Esophagus muscularis mucosa (tissue), 4 donors: Measurements from ENCODE around the gene ARF1. TPM values are rescaled to one million over a fixed set of nuclear protein-coding genes. Genes with fewer than 3 reads are reported as not detected.

Experiments
- DNase-seq: peaks from one replicate; pipeline ENCODE4 v3.0.0-alpha.2; 2017; ENCODE audit errors: extremely low spot score
- H3K27ac ChIP-seq, 4 donors: fragments of 200-600 bp; sonication (generic); replicated peaks in 1 of 4; 1 replicate in 3 of 4; 2 replicates in 1 of 4; pipeline ENCODE4 v1.5.1; 2016 to 2019; ENCODE audit warnings: mild to moderate bottlenecking in 1 of 4
- H3K27me3 ChIP-seq, 4 donors: fragments of 200-600 bp; sonication (generic); one replicate each; pipeline versions ENCODE4 v1.5.1 to v1.6.0; 2016 to 2019
- H3K36me3 ChIP-seq, 4 donors: fragments of 200-600 bp; sonication (generic); one replicate each; pipeline ENCODE4 v1.5.1; 2016 to 2019
- H3K4me1 ChIP-seq, 4 donors: fragments of 200-600 bp; sonication (generic); one replicate each; pipeline ENCODE4 v1.5.1; 2016 to 2019
- H3K4me3 ChIP-seq, 4 donors: fragments of 200-600 bp; sonication (generic); 1 replicate in 2 of 4; 2 replicates in 2 of 4; pipeline ENCODE4 v1.5.1; 2016 to 2019; ENCODE audit warnings: mild to moderate bottlenecking in 4 of 4, moderate library complexity in 1 of 4
- H3K9me3 ChIP-seq, 4 donors: fragments of 200-600 bp; sonication (generic); 1 replicate in 3 of 4; 2 replicates in 1 of 4; pipeline ENCODE4 v1.5.1; 2016 to 2019
- EP300 ChIP-seq: sonication (generic); formaldehyde crosslinking; IDR thresholded peaks from one replicate; pipeline ENCODE4 v1.6.1; 2017; ENCODE audit warnings: antibody characterized with exemption
- POLR2A ChIP-seq: fragments of 450-650 bp; IDR thresholded peaks from one replicate; pipeline ENCODE4 v1.6.1; 2017; ENCODE audit warnings: antibody characterized with exemption, moderate library complexity, mild to moderate bottlenecking, low read depth
- POLR2AphosphoS5 ChIP-seq, 2 donors: sonication (generic); formaldehyde crosslinking; IDR thresholded peaks; one replicate each; pipeline ENCODE4 v1.6.1; 2017; ENCODE audit warnings: antibody characterized with exemption in 2 of 2
- WGBS: methylation state at CpG from one replicate; pipeline ENCODE4 v1.1.5; 2018; 5-methylcytosine and 5-hydroxymethylcytosine counted together
- intact Hi-C: fragments of 100-400 bp; cut with DNase I; formaldehyde crosslinking; loops from one replicate; pipeline ENCODE4 v1.15.1; 2023
- total RNA-seq, 4 donors: library from RNA; depleted of rRNA; stranded (reverse); fragments of >200 nt; gene quantifications; one replicate each; pipeline versions ENCODE4 v1.1.0 to v1.2.1, GENCODE V29; 2016
- TF ChIP-seq, protein P1 (sequence below), 3 experiments: fragments of 200-600 bp in 2 of 3; fragments of 450-650 bp in 1 of 3; sonication (generic) in 2 of 3; IDR thresholded peaks; one replicate each; pipeline ENCODE4 v1.5.1; 2017 to 2019; ENCODE audit warnings: antibody characterized with exemption in 3 of 3, mild to moderate bottlenecking in 2 of 3, moderate library complexity in 1 of 3

The ARF1 gene
- total RNA-seq, 4 donors from 2014 or later = 238 to 392 (median 346) TPM

DNA sequence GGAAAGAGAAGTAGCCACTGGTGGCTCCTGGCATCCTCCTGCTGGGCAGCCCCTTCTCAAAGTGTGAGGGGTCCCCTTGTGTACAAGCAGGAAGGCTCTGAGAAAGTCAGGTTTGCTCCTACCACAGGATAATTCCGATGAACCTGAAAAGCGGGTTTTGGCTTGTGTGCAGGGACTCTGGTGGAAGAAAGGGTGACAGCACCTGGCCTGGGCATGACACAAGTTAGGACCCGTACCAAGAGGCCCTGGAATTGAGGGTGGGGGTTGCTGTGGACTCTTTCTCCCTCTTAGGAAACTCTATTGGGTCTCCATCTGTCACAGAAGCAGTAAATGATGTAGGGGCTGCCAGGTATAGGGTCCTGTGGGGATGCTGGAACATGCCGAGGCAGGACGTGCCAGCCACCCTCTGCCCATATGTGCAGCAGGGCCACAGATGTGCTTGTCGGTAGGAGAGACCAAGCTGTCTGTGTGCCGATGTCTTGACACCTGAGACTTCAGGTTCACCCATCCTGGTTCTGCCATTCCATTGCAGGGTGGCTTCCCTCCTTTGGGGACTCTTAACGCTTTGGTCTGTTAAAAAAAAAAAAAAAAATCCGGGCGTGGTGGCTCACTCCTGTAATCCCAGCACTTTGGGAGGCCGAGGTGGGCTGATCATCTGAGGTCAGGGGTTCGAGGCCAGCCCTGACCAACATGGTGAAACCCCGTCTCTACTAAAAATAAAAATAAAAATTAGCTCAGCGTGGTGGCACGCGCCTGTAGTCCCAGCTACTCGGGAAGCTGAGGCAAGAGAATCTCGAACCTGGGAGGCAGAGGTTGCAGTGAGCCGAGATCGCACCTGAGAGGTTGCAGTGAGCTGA lies 10.8 kb downstream of the ARF1 start:
- Histone ChIP-seq H3K36me3 (peaks cover 8 to 42% (median 29%) of the 10 kb centered on the region in 4 donors), H3K27ac (no peak overlapping the region), H3K9me3 (peaks cover 0 to 11% (median 7%) of the 10 kb centered on the region in 4 donors), H3K27me3 (no peaks in the 10 kb centered on the region), H3K4me1 (peaks cover 64 to 81% (median 74%) of the 10 kb centered on the region in 4 donors), H3K4me3 (no peak overlapping the region)
- no peak for DNase-seq
- TF ChIP-seq POLR2A (no peak), POLR2AphosphoS5 (IDR thresholded peaks at IDR 0.05) (no peak), EP300 (no peak)
- TF ChIP-seq, protein P1, sequence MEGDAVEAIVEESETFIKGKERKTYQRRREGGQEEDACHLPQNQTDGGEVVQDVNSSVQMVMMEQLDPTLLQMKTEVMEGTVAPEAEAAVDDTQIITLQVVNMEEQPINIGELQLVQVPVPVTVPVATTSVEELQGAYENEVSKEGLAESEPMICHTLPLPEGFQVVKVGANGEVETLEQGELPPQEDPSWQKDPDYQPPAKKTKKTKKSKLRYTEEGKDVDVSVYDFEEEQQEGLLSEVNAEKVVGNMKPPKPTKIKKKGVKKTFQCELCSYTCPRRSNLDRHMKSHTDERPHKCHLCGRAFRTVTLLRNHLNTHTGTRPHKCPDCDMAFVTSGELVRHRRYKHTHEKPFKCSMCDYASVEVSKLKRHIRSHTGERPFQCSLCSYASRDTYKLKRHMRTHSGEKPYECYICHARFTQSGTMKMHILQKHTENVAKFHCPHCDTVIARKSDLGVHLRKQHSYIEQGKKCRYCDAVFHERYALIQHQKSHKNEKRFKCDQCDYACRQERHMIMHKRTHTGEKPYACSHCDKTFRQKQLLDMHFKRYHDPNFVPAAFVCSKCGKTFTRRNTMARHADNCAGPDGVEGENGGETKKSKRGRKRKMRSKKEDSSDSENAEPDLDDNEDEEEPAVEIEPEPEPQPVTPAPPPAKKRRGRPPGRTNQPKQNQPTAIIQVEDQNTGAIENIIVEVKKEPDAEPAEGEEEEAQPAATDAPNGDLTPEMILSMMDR (IDR thresholded peaks at IDR 0.05) = no peak
- intact Hi-C loops = no loop called here
- WGBS = 93% methylated on average over 15 of the region's 20 CpGs

DNA sequence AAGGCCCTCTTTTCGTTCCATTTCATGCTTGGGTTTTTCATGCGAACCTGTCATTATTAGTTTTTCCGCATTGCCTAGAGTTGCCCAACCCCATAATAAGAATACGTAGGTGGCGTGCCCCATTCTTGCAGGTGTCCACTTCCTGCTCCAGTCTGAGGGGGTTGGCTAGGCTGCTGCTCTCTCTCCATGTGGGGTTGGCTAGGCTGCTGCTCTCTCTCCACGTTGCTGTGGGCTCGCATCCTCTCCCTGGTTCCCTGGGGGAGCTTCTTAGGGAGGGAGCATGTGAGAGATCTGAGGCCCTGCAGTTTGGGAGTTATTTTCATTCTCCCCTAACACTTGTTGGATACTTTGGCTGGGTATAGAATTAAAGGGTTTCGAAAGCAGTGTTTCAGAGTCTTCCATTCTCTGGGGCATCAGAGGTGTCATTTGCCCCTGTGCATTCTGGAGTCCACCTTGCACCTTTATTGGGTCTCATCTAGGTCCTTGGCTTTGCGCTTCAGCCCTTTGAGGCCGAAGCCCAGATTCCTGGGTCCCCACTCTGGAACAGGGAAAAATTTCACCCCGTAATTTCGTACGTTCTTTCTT lies 12.0 kb downstream of the ARF1 start:
- intact Hi-C loops = no loop called here
- Histone ChIP-seq H3K36me3 (peaks cover 20 to 46% (median 38%) of the 10 kb centered on the region in 4 donors), H3K4me1 (peaks cover 51 to 69% (median 61%) of the 10 kb centered on the region in 4 donors), H3K4me3 (no peak overlapping the region), H3K27me3 (no peaks in the 10 kb centered on the region), H3K9me3 (peaks cover 0 to 11% (median 7%) of the 10 kb centered on the region in 4 donors), H3K27ac (no peak overlapping the region)
- 97% methylated on average over 13 of the region's 13 CpGs for WGBS
- DNase-seq = no peak
- TF ChIP-seq POLR2A = no peak
- TF ChIP-seq, protein P1 (IDR thresholded peaks at IDR 0.05) = no peak
- TF ChIP-seq POLR2AphosphoS5 (IDR thresholded peaks at IDR 0.05) = no peak
- no peak for TF ChIP-seq EP300

DNA sequence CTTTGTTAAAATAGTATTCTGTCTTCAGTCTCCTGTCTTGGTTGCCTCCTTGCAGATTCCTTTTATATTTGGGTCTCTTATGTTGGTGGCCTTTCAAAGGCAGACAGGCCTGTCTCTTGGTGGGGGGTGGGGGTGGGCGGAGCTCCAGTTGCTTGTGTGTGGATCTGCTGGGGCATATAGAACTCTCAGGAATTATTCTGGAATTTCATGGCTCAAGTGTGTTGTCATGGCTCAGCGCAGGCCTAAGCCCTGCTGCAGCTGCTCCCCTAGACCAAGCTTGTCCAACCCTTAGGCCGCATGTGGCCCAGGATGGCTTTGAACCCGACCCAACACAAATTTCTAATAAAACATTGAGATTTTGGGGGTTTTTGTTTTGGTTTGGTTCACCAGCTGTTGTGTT lies 12.7 kb downstream of the ARF1 start:
- H3K4me3 ChIP-seq = no peak overlapping the region
- no peak for TF ChIP-seq POLR2AphosphoS5 (IDR thresholded peaks at IDR 0.05)
- H3K36me3 ChIP-seq = peaks cover 26 to 52% (median 44%) of the 10 kb centered on the region in 4 donors
- DNase-seq = no peak
- intact Hi-C loops = no loop called here
- H3K27ac ChIP-seq = no peak overlapping the region
- no peaks in the 10 kb centered on the region for H3K27me3 ChIP-seq
- 98% methylated on average over 4 of the region's 4 CpGs for whole genome bisulfite sequencing
- peaks cover 0 to 11% (median 7%) of the 10 kb centered on the region in 4 donors for H3K9me3 ChIP-seq
- peaks cover 45 to 66% (median 55%) of the 10 kb centered on the region in 4 donors for H3K4me1 ChIP-seq

DNA sequence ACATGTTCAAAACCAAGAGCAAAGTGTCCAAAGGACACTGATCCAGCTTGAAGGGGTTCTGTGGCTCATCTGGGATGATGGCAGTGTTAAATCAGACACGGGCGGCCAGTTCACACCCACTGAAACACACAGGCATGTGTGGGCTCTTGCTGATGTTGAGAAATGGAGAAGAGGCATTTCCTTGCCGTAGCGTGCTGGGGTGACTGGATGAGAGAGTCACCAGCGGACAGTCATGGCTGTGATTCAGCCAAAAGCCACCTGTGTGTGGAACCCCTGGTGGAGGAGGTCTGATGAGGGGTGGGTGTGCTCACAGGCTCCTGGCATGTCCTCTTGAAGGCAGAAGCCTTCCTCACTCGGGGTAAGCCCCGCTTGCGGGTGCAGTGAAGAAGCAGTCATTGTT lies 13.4 kb downstream of the ARF1 start:
- peaks cover 0 to 11% (median 7%) of the 10 kb centered on the region in 4 donors for H3K9me3 ChIP-seq
- TF ChIP-seq EP300 (no peak), POLR2A (no peak), POLR2AphosphoS5 (IDR thresholded peaks at IDR 0.05) (no peak)
- TF ChIP-seq, protein P1 (IDR thresholded peaks at IDR 0.05) = no peak
- peaks cover 37 to 64% (median 49%) of the 10 kb centered on the region in 4 donors for H3K4me1 ChIP-seq
- no peak for DNase-seq
- intact Hi-C loops = no loop called here
- H3K27ac ChIP-seq = no peak overlapping the region
- 100% methylated on average over 8 of the region's 8 CpGs for WGBS
- H3K36me3 ChIP-seq = peaks cover 34 to 60% (median 52%) of the 10 kb centered on the region in 4 donors
- H3K4me3 ChIP-seq = no peak overlapping the region
- no peaks in the 10 kb centered on the region for H3K27me3 ChIP-seq
